Measurements from ENCODE around the gene MACROD1.

DNA sequence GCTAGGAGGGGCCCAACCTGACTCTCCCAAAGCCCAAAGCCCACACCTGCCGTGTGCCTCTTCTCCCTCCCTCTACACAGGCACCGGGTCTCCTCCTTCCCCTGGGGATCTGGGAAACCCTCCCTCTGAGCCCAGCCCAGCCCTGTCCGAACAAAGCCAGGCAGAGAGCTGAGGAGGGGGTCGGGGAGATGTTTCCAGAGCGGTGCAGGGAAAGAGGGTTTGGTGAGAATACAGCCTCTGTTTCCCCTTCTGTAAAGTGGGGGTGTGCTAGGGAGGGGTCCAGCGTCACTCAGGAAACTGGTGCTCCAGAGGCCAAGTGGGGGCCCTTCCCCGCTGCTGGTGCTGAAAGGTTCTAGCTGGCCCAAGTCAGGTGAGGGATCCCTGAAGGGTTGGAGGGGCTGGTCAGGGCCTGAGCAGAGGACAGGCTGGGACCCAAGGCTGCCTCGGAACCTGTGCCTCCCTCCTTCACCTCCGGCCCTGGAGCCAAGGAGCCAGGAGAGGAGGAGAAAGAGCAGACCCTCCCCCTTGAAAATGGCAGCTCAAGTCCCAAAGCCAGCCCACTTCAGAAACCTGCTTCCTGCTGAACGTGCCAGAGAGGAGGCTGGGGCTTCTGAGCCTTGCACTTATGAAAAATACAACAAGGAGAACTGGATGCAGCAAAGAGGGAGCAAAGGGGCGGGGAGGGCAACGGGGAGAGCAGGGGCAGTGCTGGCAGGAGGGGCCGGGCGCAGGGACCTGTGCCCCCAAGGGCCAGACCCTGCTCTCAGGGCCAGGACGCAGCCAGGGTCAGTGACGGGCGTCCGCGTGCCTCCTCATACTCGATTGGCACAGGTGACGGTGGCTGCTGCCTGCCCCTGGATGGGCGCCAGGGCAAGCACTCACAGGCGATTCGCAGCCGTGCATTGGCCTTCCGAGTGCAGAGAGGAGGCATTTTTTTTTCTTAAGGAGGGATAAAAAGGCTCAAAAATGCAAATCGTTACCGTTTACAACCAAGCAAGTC lies 43.2 kb downstream of the MACROD1 start:
- TF ChIP-seq CREM (CRISPR knock-in tag; IDR thresholded peaks at IDR 0.05): no peak
- TF ChIP-seq, protein P1, sequence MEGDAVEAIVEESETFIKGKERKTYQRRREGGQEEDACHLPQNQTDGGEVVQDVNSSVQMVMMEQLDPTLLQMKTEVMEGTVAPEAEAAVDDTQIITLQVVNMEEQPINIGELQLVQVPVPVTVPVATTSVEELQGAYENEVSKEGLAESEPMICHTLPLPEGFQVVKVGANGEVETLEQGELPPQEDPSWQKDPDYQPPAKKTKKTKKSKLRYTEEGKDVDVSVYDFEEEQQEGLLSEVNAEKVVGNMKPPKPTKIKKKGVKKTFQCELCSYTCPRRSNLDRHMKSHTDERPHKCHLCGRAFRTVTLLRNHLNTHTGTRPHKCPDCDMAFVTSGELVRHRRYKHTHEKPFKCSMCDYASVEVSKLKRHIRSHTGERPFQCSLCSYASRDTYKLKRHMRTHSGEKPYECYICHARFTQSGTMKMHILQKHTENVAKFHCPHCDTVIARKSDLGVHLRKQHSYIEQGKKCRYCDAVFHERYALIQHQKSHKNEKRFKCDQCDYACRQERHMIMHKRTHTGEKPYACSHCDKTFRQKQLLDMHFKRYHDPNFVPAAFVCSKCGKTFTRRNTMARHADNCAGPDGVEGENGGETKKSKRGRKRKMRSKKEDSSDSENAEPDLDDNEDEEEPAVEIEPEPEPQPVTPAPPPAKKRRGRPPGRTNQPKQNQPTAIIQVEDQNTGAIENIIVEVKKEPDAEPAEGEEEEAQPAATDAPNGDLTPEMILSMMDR (IDR thresholded peaks at IDR 0.05): no peak

Measured in WTC11 (cell line).